GM12892 (cell line): ENCODE results near the gene PGAP2.

ENCODE experiments used
- POLR2A ChIP-seq: IDR thresholded peaks from 2 replicates; pipeline ENCODE4 v1.6.1; 2011; ENCODE audit warnings: low read depth, low read length, control low read depth
- POLR2AphosphoS5 ChIP-seq: IDR thresholded peaks from 2 replicates; pipeline ENCODE4 v1.6.1; 2011; ENCODE audit warnings: low read depth, low read length, control low read depth
- TAF1 ChIP-seq: IDR thresholded peaks from 2 replicates; pipeline ENCODE4 v1.6.1; 2011; ENCODE audit warnings: low read depth, mild to moderate bottlenecking, control low read depth, low read length, borderline replicate concordance

GRCh38 chr11:3817181-3817800, 8.9 kb downstream of the PGAP2 start:
- no peak for TF ChIP-seq TAF1
- TF ChIP-seq POLR2AphosphoS5: no peak
- TF ChIP-seq POLR2A: no peak
